B cell (primary cell): Measurements from ENCODE around the gene TBX4. TPM values are rescaled to one million over a fixed set of nuclear protein-coding genes. Genes with fewer than 3 reads are reported as not detected.

Source experiments
- ATAC-seq: fragments of 200-7000 bp; cut with Tn5 transposase; one replicate; pipeline ENCODE4 v1.10.0; 2021; ENCODE audit warnings: low read depth, mild to moderate bottlenecking, moderate number of reproducible peaks, moderate library complexity
- CTCF ChIA-PET: fragments of 350-600 bp; sonication (Branson Sonifier 250); formaldehyde crosslinking; loops from one replicate; lab custom pipeline; 2021; ENCODE audit warnings: antibody characterized with exemption, inconsistent platforms; lab: Charles Lee
- POLR2A ChIA-PET: fragments of 350-600 bp; sonication (Branson Sonifier 250); formaldehyde crosslinking; loops from one replicate; lab custom pipeline; 2021; ENCODE audit warnings: antibody characterized with exemption; lab: Charles Lee
- DNase-seq: peaks from one replicate; pipeline ENCODE4 v3.0.0; 2013
- H2AFZ ChIP-seq: 2 replicates; pipeline ENCODE4 v1.6.1; 2012; ENCODE audit warnings: mild to moderate bottlenecking, low read depth, low read length; ENCODE audit not compliant: insufficient read depth, poor library complexity, severe bottlenecking
- H3K27ac ChIP-seq, 2 donors: 1 replicate in 1 of 2; 2 replicates in 1 of 2; pipeline ENCODE4 v1.5.1; 2012 to 2013; ENCODE audit warnings: low read length in 2 of 2, mild to moderate bottlenecking in 2 of 2, moderate library complexity in 1 of 2
- H3K27me3 ChIP-seq, 4 experiments: fragments of 200-600 bp in 1 of 4; sonication (generic) in 1 of 4; replicated peaks in 1 of 4; 1 replicate in 2 of 4; 2 replicates in 2 of 4; pipeline versions ENCODE4 v1.6.1 to v1.7.0; 2013 to 2016; ENCODE audit warnings: low read length in 3 of 4, mild to moderate bottlenecking in 2 of 4, mixed read lengths in 1 of 4, moderate library complexity in 1 of 4; ENCODE audit not compliant: insufficient read depth in 4 of 4, control insufficient read depth in 3 of 4; ENCODE audit errors: control extremely low read depth in 1 of 4
- H3K36me3 ChIP-seq, 2 experiments: replicated peaks in 1 of 2; 1 replicate in 1 of 2; 2 replicates in 1 of 2; pipeline versions ENCODE4 v1.6.1 to v1.7.1; 2013; ENCODE audit warnings: low read length in 1 of 2; ENCODE audit not compliant: insufficient read depth in 2 of 2, control insufficient read depth in 1 of 2; ENCODE audit errors: control extremely low read depth in 1 of 2, extremely low read depth in 1 of 2
- H3K4me1 ChIP-seq, 2 donors: fragments of 200-600 bp in 1 of 2; sonication (generic) in 1 of 2; 1 replicate in 1 of 2; 2 replicates in 1 of 2; pipeline versions ENCODE4 v1.5.1 to v1.6.1; 2013 to 2017; ENCODE audit warnings: low read length in 2 of 2; ENCODE audit not compliant: control insufficient read depth in 2 of 2, insufficient read depth in 2 of 2
- H3K4me2 ChIP-seq: replicated peaks from 2 replicates; pipeline ENCODE3; 2012; ENCODE audit warnings: mild to moderate bottlenecking, low read depth, low read length; ENCODE audit not compliant: poor library complexity, severe bottlenecking
- H3K4me3 ChIP-seq, 5 experiments: fragments of 200-600 bp in 1 of 5; sonication (generic) in 1 of 5; 1 replicate in 3 of 5; 2 replicates in 2 of 5; pipeline versions ENCODE4 v1.5.1 to v1.7.0; 2011 to 2016; ENCODE audit warnings: low read length in 4 of 5, mild to moderate bottlenecking in 4 of 5, low read depth in 2 of 5, control low read depth in 1 of 5, moderate library complexity in 1 of 5; ENCODE audit not compliant: insufficient read depth in 1 of 5; ENCODE audit errors: control extremely low read depth in 1 of 5, extremely low read depth in 1 of 5
- H3K79me2 ChIP-seq: fragments of 200-600 bp; sonication (generic); one replicate; pipeline ENCODE4 v1.6.0; 2016; ENCODE audit warnings: low read length; ENCODE audit not compliant: control insufficient read depth, insufficient read depth
- H3K9ac ChIP-seq: fragments of 200-600 bp; sonication (generic); 2 replicates; pipeline ENCODE4 v1.6.1; 2017; ENCODE audit warnings: mild to moderate bottlenecking, low read length, moderate library complexity
- H3K9me3 ChIP-seq, 3 donors: one replicate each; pipeline versions ENCODE4 v1.6.1 to v1.7.1; 2013; ENCODE audit warnings: low read length in 2 of 3; ENCODE audit not compliant: control insufficient read depth in 2 of 3, insufficient read depth in 1 of 3; ENCODE audit errors: control extremely low read depth in 1 of 3
- H4K20me1 ChIP-seq: 2 replicates; pipeline ENCODE4 v1.6.0; 2012; ENCODE audit warnings: mild to moderate bottlenecking, low read length; ENCODE audit not compliant: insufficient read depth, control insufficient read depth, poor library complexity, severe bottlenecking
- H3K27ac Mint-ChIP-seq: one replicate; pipeline ENCODE4 v1.8.0; 2021; ENCODE audit warnings: mixed read lengths
- H3K27me3 Mint-ChIP-seq: one replicate; pipeline ENCODE4 v1.8.0; 2021; ENCODE audit warnings: mixed read lengths
- H3K4me1 Mint-ChIP-seq: one replicate; pipeline ENCODE4 v1.8.0; 2021; ENCODE audit warnings: mixed read lengths
- H3K4me3 Mint-ChIP-seq: one replicate; pipeline ENCODE4 v1.8.0; 2021; ENCODE audit warnings: mixed read lengths
- H3K9me3 Mint-ChIP-seq: one replicate; pipeline ENCODE4 v1.8.0; 2022; ENCODE audit warnings: mixed read lengths; ENCODE audit not compliant: insufficient read depth
- EZH2 ChIP-seq: IDR thresholded peaks from 2 replicates; pipeline ENCODE4 v1.6.1; 2012; ENCODE audit warnings: borderline replicate concordance, low read depth, mild to moderate bottlenecking, moderate library complexity, low read length; ENCODE audit not compliant: insufficient read depth, poor library complexity, severe bottlenecking
- WGBS: methylation state at CpG from one replicate; pipeline ENCODE4 v1.1.5; 2013; ENCODE audit warnings: missing lambda C conversion rate; ENCODE audit not compliant: insufficient coverage; 5-methylcytosine and 5-hydroxymethylcytosine counted together
- intact Hi-C: fragments of 100-400 bp; cut with micrococcal nuclease; formaldehyde crosslinking; loops from one replicate; pipeline ENCODE4 v1.10.0; 2022
- polyA plus RNA-seq: library from polyadenylated mRNA; depleted of rRNA; stranded (reverse); fragments of >200 nt; gene quantifications from 2 replicates; pipeline ENCODE4 v1.2.3, GENCODE V29; 2012
- total RNA-seq, 2 donors: library from RNA; stranded (reverse); fragments of 120-200 nt in 1 of 2; gene quantifications; 1 replicate in 1 of 2; 2 replicates in 1 of 2; pipeline versions ENCODE4 v1.2.3 to v1.2.4, GENCODE V29; 2013 to 2022
- TF ChIP-seq, protein P1 (sequence below): fragments of 200-600 bp; IDR thresholded peaks from one replicate; pipeline ENCODE4 v1.8.0; 2022; ENCODE audit warnings: antibody characterized with exemption, mild to moderate bottlenecking

Gene TBX4
- total and polyA plus RNA-seq, 2 donors (not counting 1 experiment from before 2014, with no cell fraction given), result not detected

DNA sequence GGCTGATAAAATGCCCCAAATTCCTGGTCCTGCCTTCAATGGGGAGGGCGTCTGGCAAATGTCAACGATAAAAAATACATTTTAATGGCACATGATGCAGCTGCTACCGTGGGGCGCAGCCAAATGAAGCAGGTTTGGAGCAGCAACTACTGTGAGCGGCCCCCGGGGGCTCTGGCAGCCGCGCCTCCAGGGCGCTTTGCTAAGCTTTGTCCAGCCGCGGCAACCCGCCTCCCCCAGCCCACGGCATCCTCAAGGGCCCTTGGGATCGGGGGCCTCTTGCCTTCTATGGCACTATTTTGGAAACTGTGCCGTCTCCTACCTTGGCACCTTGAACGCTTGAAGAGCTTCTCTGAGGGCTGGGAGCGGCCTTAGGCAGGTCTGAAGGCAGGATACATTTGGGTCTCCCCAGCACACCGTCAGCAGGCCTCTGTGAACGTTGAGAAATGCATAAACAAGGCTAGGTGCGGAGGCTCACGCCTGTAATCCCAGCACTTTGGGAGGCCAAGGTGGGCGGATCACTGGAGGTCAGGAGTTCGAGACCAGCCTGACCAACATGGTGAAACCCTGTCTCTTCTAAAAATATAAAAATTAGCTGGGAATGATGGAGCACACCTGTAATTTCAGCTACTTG lies 25.1 kb downstream of the TBX4 start:
- intact Hi-C loops, result no loop called here
- no peak overlapping the region for H3K4me2 ChIP-seq
- H3K4me1 ChIP-seq, result no peaks in the 10 kb centered on the region
- CTCF ChIA-PET, result no interaction called here
- DNase-seq (no peak), ATAC-seq (no peak)
- no peak overlapping the region for H3K9ac ChIP-seq
- peaks cover 0 to 21% (median 2%) of the 10 kb centered on the region in 4 experiments for H3K27me3 ChIP-seq
- H2AFZ ChIP-seq, result no peak overlapping the region
- no peak for TF ChIP-seq EZH2
- TF ChIP-seq, protein P1, sequence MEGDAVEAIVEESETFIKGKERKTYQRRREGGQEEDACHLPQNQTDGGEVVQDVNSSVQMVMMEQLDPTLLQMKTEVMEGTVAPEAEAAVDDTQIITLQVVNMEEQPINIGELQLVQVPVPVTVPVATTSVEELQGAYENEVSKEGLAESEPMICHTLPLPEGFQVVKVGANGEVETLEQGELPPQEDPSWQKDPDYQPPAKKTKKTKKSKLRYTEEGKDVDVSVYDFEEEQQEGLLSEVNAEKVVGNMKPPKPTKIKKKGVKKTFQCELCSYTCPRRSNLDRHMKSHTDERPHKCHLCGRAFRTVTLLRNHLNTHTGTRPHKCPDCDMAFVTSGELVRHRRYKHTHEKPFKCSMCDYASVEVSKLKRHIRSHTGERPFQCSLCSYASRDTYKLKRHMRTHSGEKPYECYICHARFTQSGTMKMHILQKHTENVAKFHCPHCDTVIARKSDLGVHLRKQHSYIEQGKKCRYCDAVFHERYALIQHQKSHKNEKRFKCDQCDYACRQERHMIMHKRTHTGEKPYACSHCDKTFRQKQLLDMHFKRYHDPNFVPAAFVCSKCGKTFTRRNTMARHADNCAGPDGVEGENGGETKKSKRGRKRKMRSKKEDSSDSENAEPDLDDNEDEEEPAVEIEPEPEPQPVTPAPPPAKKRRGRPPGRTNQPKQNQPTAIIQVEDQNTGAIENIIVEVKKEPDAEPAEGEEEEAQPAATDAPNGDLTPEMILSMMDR, result no peak
- no peak overlapping the region for H3K27ac ChIP-seq
- H3K4me3 ChIP-seq, result no peak overlapping the region
- no peaks in the 10 kb centered on the region for H3K9me3 Mint-ChIP-seq
- no peaks in the 10 kb centered on the region for H4K20me1 ChIP-seq
- no peak overlapping the region for H3K4me3 Mint-ChIP-seq
- POLR2A ChIA-PET, result no interaction called here
- peaks cover 22% of the 10 kb centered on the region for H3K27me3 Mint-ChIP-seq
- 70% methylated on average over 21 of the region's 23 CpGs for WGBS
- no peaks in the 10 kb centered on the region for H3K79me2 ChIP-seq
- H3K36me3 ChIP-seq, result no peaks in the 10 kb centered on the region
- no peaks in the 10 kb centered on the region for H3K4me1 Mint-ChIP-seq
- no peaks in the 10 kb centered on the region for H3K9me3 ChIP-seq
- no peak overlapping the region for H3K27ac Mint-ChIP-seq

DNA sequence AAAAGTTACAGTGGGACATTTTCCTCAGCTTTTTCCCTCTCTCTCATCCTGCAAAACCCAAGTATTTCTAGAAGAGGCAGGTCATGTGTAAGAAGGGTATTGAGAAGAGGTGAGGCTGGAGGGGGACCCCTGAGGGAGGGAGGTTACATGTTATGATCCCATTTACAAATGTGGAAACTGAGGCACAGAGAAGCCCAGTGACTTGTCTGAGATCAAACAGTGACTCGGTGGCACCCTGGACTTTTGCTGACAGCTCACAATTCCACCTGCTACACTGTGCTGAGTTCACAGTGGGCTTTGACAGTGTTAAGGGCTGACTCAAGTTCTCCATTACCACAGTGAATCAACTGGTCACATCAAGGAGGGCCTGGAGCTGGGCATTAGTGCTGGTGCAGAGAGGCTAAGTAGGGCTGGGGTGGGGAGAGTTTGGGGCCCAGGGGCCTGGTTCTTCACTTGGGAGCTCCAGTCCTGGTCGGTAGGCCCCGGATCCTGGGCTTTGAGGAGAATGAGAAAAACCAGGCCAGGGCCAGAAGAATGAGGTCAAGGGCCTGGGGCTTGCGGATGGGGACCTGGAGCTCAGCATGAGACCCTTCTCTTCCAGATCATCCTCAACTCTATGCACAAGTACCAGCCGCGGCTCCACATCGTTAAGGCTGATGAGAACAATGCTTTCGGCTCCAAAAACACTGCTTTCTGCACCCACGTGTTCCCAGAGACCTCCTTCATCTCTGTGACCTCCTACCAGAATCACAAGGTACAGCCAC lies 26.0 kb downstream of the TBX4 start:
- Mint-ChIP-seq H3K27ac (no peak overlapping the region), H3K4me3 (no peak overlapping the region), H3K4me1 (no peaks in the 10 kb centered on the region), H3K9me3 (no peaks in the 10 kb centered on the region), H3K27me3 (peaks cover 22% of the 10 kb centered on the region)
- 95% methylated on average over 7 of the region's 9 CpGs for WGBS
- Histone ChIP-seq H3K9me3 (peaks cover 0 to 3% (median 0%) of the 10 kb centered on the region in 3 donors), H2AFZ (no peak overlapping the region), H3K36me3 (no peaks in the 10 kb centered on the region), H3K27ac (no peak overlapping the region), H4K20me1 (no peaks in the 10 kb centered on the region), H3K4me2 (no peak overlapping the region), H3K79me2 (no peaks in the 10 kb centered on the region), H3K4me3 (no peak overlapping the region), H3K4me1 (no peaks in the 10 kb centered on the region), H3K27me3 (peaks cover 0 to 21% (median 2%) of the 10 kb centered on the region in 4 experiments), H3K9ac (no peak overlapping the region)
- ATAC-seq (no peak), DNase-seq (no peak)
- ChIA-PET CTCF (interaction anchor here (0.7 kb wide), 1 partner anchor 19 kb away, joined by 3 read pairs; no protein-coding TSS in a partner anchor), POLR2A (no interaction called here)
- intact Hi-C loops, result no loop called here
- TF ChIP-seq, protein P1, result no peak
- no peak for TF ChIP-seq EZH2
